WTC11 (cell line): ENCODE measurements around the gene TRIM66.

Experiments used
- ATF1 ChIP-seq: sonication (generic); formaldehyde crosslinking; IDR thresholded peaks from 2 replicates; pipeline ENCODE4 v1.8.1; 2023; ENCODE audit warnings: mild to moderate bottlenecking, moderate library complexity, missing genetic modification reagents
- CREB1 ChIP-seq: sonication (generic); formaldehyde crosslinking; IDR thresholded peaks from 2 replicates; pipeline ENCODE4 v1.8.0; 2023; ENCODE audit warnings: mild to moderate bottlenecking, missing genetic modification reagents
- CREM ChIP-seq: sonication (generic); formaldehyde crosslinking; IDR thresholded peaks from 2 replicates; pipeline ENCODE4 v1.8.1; 2022; ENCODE audit warnings: mild to moderate bottlenecking, missing genetic modification reagents, moderate library complexity
- IRF2 ChIP-seq: sonication (generic); formaldehyde crosslinking; IDR thresholded peaks from 2 replicates; pipeline ENCODE4 v1.8.0; 2022; ENCODE audit warnings: low read depth, missing genetic modification reagents, borderline replicate concordance
- NR1H2 ChIP-seq: sonication (generic); formaldehyde crosslinking; IDR thresholded peaks from 2 replicates; pipeline ENCODE4 v1.9.0; 2021; ENCODE audit warnings: mild to moderate bottlenecking, moderate library complexity, missing genetic modification reagents
- SP1 ChIP-seq: sonication (generic); formaldehyde crosslinking; conservative IDR thresholded peaks from 2 replicates; pipeline ENCODE4 v1.8.1; 2022; ENCODE audit warnings: missing genetic modification reagents
- TCF7 ChIP-seq: sonication (generic); formaldehyde crosslinking; IDR thresholded peaks from 2 replicates; pipeline ENCODE4 v1.8.0; 2022; ENCODE audit warnings: mild to moderate bottlenecking, low read depth, missing genetic modification reagents, moderate library complexity
- ZNF232 ChIP-seq: sonication (generic); formaldehyde crosslinking; IDR thresholded peaks from 2 replicates; pipeline ENCODE4 v1.8.0; 2022; ENCODE audit warnings: mild to moderate bottlenecking, missing genetic modification reagents
- TF ChIP-seq, protein P1 (sequence below): fragments of 200-600 bp; IDR thresholded peaks from 2 replicates; pipeline ENCODE4 v1.8.0; 2022; ENCODE audit warnings: antibody characterized with exemption
- TF ChIP-seq, protein P2 (sequence below): sonication (generic); formaldehyde crosslinking; IDR thresholded peaks from 2 replicates; pipeline ENCODE4 v1.8.1; 2023; ENCODE audit warnings: mild to moderate bottlenecking, missing genetic modification reagents, moderate library complexity
- TF ChIP-seq, protein P3 (sequence below): sonication (generic); formaldehyde crosslinking; IDR thresholded peaks from 2 replicates; pipeline ENCODE4 v1.8.1; 2022; ENCODE audit warnings: missing genetic modification reagents, borderline replicate concordance

DNA sequence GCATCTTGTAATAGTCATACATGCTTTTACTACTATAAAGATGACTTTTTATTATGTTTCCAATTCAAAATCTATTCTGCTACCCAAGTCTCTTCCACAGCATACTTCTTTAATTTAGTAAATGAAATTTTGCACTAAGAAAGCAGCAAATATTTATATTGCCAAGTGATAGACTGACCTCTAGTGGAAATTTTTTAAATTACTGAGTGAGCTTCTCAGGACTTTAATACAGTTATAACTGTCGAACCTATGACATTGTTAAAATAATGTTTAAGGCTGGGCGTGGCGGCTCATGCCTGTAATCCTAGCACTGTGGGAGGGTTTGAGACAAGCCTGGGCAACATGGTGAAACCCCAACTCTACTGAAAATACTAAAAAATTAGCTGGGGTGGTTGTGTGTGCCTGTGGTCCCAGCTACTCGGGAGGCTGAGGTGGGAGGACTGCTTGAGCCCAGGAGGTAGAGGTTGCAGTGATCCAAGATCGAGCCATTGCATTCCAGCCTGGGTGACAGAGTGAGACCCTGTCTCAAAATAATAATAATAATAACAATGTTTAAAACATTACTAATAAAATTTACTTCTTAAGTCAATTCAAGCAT, 115.8 kb downstream of the TRIM66 start:
- TF ChIP-seq, protein P1, sequence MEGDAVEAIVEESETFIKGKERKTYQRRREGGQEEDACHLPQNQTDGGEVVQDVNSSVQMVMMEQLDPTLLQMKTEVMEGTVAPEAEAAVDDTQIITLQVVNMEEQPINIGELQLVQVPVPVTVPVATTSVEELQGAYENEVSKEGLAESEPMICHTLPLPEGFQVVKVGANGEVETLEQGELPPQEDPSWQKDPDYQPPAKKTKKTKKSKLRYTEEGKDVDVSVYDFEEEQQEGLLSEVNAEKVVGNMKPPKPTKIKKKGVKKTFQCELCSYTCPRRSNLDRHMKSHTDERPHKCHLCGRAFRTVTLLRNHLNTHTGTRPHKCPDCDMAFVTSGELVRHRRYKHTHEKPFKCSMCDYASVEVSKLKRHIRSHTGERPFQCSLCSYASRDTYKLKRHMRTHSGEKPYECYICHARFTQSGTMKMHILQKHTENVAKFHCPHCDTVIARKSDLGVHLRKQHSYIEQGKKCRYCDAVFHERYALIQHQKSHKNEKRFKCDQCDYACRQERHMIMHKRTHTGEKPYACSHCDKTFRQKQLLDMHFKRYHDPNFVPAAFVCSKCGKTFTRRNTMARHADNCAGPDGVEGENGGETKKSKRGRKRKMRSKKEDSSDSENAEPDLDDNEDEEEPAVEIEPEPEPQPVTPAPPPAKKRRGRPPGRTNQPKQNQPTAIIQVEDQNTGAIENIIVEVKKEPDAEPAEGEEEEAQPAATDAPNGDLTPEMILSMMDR = peak; percentile 34
- no peak for TF ChIP-seq CREB1 (CRISPR knock-in tag)
- TF ChIP-seq CREM (CRISPR knock-in tag) = no peak
- no peak for TF ChIP-seq TCF7
- TF ChIP-seq SP1 (CRISPR knock-in tag) = no peak
- TF ChIP-seq NR1H2 = no peak
- no peak for TF ChIP-seq ATF1 (CRISPR knock-in tag)
- TF ChIP-seq ZNF232 (CRISPR knock-in tag) = no peak
- no peak for TF ChIP-seq IRF2
- TF ChIP-seq, protein P2, sequence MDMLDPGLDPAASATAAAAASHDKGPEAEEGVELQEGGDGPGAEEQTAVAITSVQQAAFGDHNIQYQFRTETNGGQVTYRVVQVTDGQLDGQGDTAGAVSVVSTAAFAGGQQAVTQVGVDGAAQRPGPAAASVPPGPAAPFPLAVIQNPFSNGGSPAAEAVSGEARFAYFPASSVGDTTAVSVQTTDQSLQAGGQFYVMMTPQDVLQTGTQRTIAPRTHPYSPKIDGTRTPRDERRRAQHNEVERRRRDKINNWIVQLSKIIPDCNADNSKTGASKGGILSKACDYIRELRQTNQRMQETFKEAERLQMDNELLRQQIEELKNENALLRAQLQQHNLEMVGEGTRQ (CRISPR knock-in tag) = no peak
- TF ChIP-seq, protein P3, sequence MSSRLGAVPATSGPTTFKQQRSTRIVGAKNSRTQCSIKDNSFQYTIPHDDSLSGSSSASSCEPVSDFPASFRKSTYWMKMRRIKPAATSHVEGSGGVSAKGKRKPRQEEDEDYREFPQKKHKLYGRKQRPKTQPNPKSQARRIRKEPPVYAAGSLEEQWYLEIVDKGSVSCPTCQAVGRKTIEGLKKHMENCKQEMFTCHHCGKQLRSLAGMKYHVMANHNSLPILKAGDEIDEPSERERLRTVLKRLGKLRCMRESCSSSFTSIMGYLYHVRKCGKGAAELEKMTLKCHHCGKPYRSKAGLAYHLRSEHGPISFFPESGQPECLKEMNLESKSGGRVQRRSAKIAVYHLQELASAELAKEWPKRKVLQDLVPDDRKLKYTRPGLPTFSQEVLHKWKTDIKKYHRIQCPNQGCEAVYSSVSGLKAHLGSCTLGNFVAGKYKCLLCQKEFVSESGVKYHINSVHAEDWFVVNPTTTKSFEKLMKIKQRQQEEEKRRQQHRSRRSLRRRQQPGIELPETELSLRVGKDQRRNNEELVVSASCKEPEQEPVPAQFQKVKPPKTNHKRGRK (CRISPR knock-in tag) = no peak
